ENCODE data around the gene SYNM.

SYNM gene

GRCh38 chr15:99092554-99093172, 12.2 kb upstream of the SYNM start:
- Mint-ChIP-seq H3K9me3 (no peaks in the 10 kb centered on the region), H3K4me1 (ENCODE audit: low read depth) (peaks cover 8% of the 10 kb centered on the region), H3K27me3 (peaks cover 10% of the 10 kb centered on the region), H3K27ac (no peak overlapping the region), H3K36me3 (ENCODE audit: low read depth) (no peaks in the 10 kb centered on the region), H3K4me3 (no peak overlapping the region)
- intact Hi-C loops (cut with micrococcal nuclease), result no loop called here

GRCh38 chr15:99095626-99096025, 9.3 kb upstream of the SYNM start:
- intact Hi-C loops (cut with micrococcal nuclease), result no loop called here
- H3K4me3 Mint-ChIP-seq, result no peak overlapping the region
- H3K9me3 Mint-ChIP-seq, result no peaks in the 10 kb centered on the region
- no peak overlapping the region for H3K27ac Mint-ChIP-seq
- H3K4me1 Mint-ChIP-seq (ENCODE audit: low read depth), result no peaks in the 10 kb centered on the region
- peaks cover 22% of the 10 kb centered on the region for H3K27me3 Mint-ChIP-seq
- no peaks in the 10 kb centered on the region for H3K36me3 Mint-ChIP-seq (ENCODE audit: low read depth)

- no peak overlapping the region for H3K27ac Mint-ChIP-seq
- intact Hi-C loops (cut with micrococcal nuclease), result no loop called here
- H3K9me3 Mint-ChIP-seq, result no peaks in the 10 kb centered on the region
- no peak overlapping the region for H3K4me3 Mint-ChIP-seq
- peaks cover 23% of the 10 kb centered on the region for H3K27me3 Mint-ChIP-seq
- no peaks in the 10 kb centered on the region for H3K36me3 Mint-ChIP-seq (ENCODE audit: low read depth)
- no peaks in the 10 kb centered on the region for H3K4me1 Mint-ChIP-seq (ENCODE audit: low read depth)
These were observed 8.5 kb upstream of the SYNM start for GRCh38 chr15:99096173-99096893.

GRCh38 chr15:99096894-99097426, 7.9 kb upstream of the SYNM start:
- no peaks in the 10 kb centered on the region for H3K9me3 Mint-ChIP-seq
- H3K27ac Mint-ChIP-seq, result no peak overlapping the region
- H3K27me3 Mint-ChIP-seq, result peaks cover 29% of the 10 kb centered on the region
- intact Hi-C loops (cut with micrococcal nuclease), result no loop called here
- H3K4me1 Mint-ChIP-seq (ENCODE audit: low read depth), result no peaks in the 10 kb centered on the region
- no peaks in the 10 kb centered on the region for H3K36me3 Mint-ChIP-seq (ENCODE audit: low read depth)
- H3K4me3 Mint-ChIP-seq, result no peak overlapping the region

- no peaks in the 10 kb centered on the region for H3K4me1 Mint-ChIP-seq (ENCODE audit: low read depth)
- no peak overlapping the region for H3K27ac Mint-ChIP-seq
- intact Hi-C loops (cut with micrococcal nuclease), result no loop called here
- H3K27me3 Mint-ChIP-seq, result peaks cover 36% of the 10 kb centered on the region
- no peaks in the 10 kb centered on the region for H3K9me3 Mint-ChIP-seq
- H3K4me3 Mint-ChIP-seq, result no peak overlapping the region
- H3K36me3 Mint-ChIP-seq (ENCODE audit: low read depth), result no peaks in the 10 kb centered on the region
These were observed 7.2 kb upstream of the SYNM start for GRCh38 chr15:99097441-99098410.

- H3K27me3 Mint-ChIP-seq, result peaks cover 43% of the 10 kb centered on the region
- no peaks in the 10 kb centered on the region for H3K9me3 Mint-ChIP-seq
- H3K27ac Mint-ChIP-seq, result no peak overlapping the region
- H3K4me1 Mint-ChIP-seq (ENCODE audit: low read depth), result no peaks in the 10 kb centered on the region
- no peak overlapping the region for H3K4me3 Mint-ChIP-seq
- H3K36me3 Mint-ChIP-seq (ENCODE audit: low read depth), result no peaks in the 10 kb centered on the region
- intact Hi-C loops (cut with micrococcal nuclease), result no loop called here
These were observed 6.5 kb upstream of the SYNM start for GRCh38 chr15:99098426-99098825.

GRCh38 chr15:99098991-99099390, 5.9 kb upstream of the SYNM start:
- H3K27ac Mint-ChIP-seq, result no peak overlapping the region
- intact Hi-C loops (cut with micrococcal nuclease), result no loop called here

GRCh38 chr15:99099661-99100060, 5.2 kb upstream of the SYNM start:
- peaks cover 1% of the 10 kb centered on the region for H3K4me1 Mint-ChIP-seq (ENCODE audit: low read depth)
- H3K27ac Mint-ChIP-seq, result no peak overlapping the region
- intact Hi-C loops (cut with micrococcal nuclease), result loop anchor here (1.0 to 10.0 kb wide), 2 partner anchors 114 to 655 kb away; no protein-coding TSS in a partner anchor
- H3K27me3 Mint-ChIP-seq, result peaks cover 46% of the 10 kb centered on the region
- H3K9me3 Mint-ChIP-seq, result no peaks in the 10 kb centered on the region
- H3K4me3 Mint-ChIP-seq, result no peak overlapping the region
- H3K36me3 Mint-ChIP-seq (ENCODE audit: low read depth), result no peaks in the 10 kb centered on the region

More at GRCh38 chr15:99098991-99099390, 5.9 kb upstream of the SYNM start:
- no peak overlapping the region for H3K4me3 Mint-ChIP-seq
- H3K27me3 Mint-ChIP-seq, result peaks cover 46% of the 10 kb centered on the region
- no peaks in the 10 kb centered on the region for H3K4me1 Mint-ChIP-seq (ENCODE audit: low read depth)
- H3K36me3 Mint-ChIP-seq (ENCODE audit: low read depth), result no peaks in the 10 kb centered on the region
- no peaks in the 10 kb centered on the region for H3K9me3 Mint-ChIP-seq

- Mint-ChIP-seq H3K27me3 (peaks cover 51% of the 10 kb centered on the region), H3K36me3 (ENCODE audit: low read depth) (no peaks in the 10 kb centered on the region), H3K27ac (no peak overlapping the region), H3K4me3 (no peak overlapping the region), H3K4me1 (ENCODE audit: low read depth) (peaks cover 7% of the 10 kb centered on the region), H3K9me3 (no peaks in the 10 kb centered on the region)
- intact Hi-C loops (cut with micrococcal nuclease), result loop anchor here (1.0 to 10.0 kb wide), 2 partner anchors 113 to 654 kb away; no protein-coding TSS in a partner anchor
These were observed 4.4 kb upstream of the SYNM start for GRCh38 chr15:99100245-99101173.

GRCh38 chr15:99101501-99101900, 3.4 kb upstream of the SYNM start:
- Mint-ChIP-seq H3K27ac (no peak overlapping the region), H3K4me3 (no peak overlapping the region), H3K4me1 (ENCODE audit: low read depth) (peaks cover 10% of the 10 kb centered on the region), H3K36me3 (ENCODE audit: low read depth) (no peaks in the 10 kb centered on the region), H3K27me3 (peaks cover 60% of the 10 kb centered on the region), H3K9me3 (no peaks in the 10 kb centered on the region)
- intact Hi-C loops (cut with micrococcal nuclease), result loop anchor here (10.0 kb wide), 1 partner anchor 653 kb away; no protein-coding TSS in a partner anchor

GRCh38 chr15:99102332-99103235, 2.3 kb upstream of the SYNM start:
- Mint-ChIP-seq H3K36me3 (ENCODE audit: low read depth) (no peaks in the 10 kb centered on the region), H3K27me3 (peaks cover 71% of the 10 kb centered on the region), H3K27ac (no peak overlapping the region), H3K4me1 (ENCODE audit: low read depth) (peaks cover 10% of the 10 kb centered on the region), H3K4me3 (no peak overlapping the region), H3K9me3 (no peaks in the 10 kb centered on the region)
- intact Hi-C loops (cut with micrococcal nuclease), result loop anchor here (10.0 kb wide), 1 partner anchor 652 kb away; no protein-coding TSS in a partner anchor

- H3K36me3 Mint-ChIP-seq (ENCODE audit: low read depth), result no peaks in the 10 kb centered on the region
- H3K4me1 Mint-ChIP-seq (ENCODE audit: low read depth), result peaks cover 10% of the 10 kb centered on the region
- H3K27me3 Mint-ChIP-seq, result peaks cover 76% of the 10 kb centered on the region
- no peaks in the 10 kb centered on the region for H3K9me3 Mint-ChIP-seq
- intact Hi-C loops (cut with micrococcal nuclease), result loop anchor here (10.0 kb wide), 1 partner anchor 652 kb away; no protein-coding TSS in a partner anchor
- H3K4me3 Mint-ChIP-seq, result no peak overlapping the region
- H3K27ac Mint-ChIP-seq, result no peak overlapping the region
These were observed 1.6 kb upstream of the SYNM start for GRCh38 chr15:99103279-99103678.
